ENCODE data around the gene HSPA1B.
"Not testable (repeated sequence)": the region's sequence is repeated elsewhere in the genome, so short reads cannot be mapped to it uniquely, and the experiment has no call there.

DNA sequence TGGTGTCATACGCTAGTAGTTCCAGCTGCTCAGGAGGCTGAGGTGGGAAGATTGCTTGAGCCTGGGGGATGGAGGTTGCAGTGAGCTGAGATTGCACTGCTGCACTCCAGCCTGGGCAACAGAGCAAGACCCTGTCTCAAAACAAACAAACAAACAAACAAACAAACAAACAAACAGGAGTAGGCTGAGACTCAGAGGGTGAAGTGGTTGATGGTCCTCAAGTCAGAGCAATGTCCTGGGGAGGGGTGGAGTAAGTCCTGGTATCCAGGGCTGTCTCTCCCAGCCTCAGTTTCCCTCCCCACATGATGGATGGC lies 41.1 kb downstream of the HSPA1B start:
- not testable (repeated sequence) for TF ChIP-seq BHLHE40 (IDR thresholded peaks at IDR 0.05; ENCODE audit: low read depth, low read length); MYC (IDR thresholded peaks at IDR 0.05; ENCODE audit: borderline replicate concordance, low read length); CEBPB (IDR thresholded peaks at IDR 0.05); RAD21 (conservative IDR thresholded peaks at IDR 0.05 in 1 of 2, IDR thresholded peaks at IDR 0.05 in 1 of 2); KDM1A (IDR thresholded peaks at IDR 0.05; ENCODE audit: low read depth); SMC3 (IDR thresholded peaks at IDR 0.05); CBX2 (IDR thresholded peaks at IDR 0.05; ENCODE audit: borderline replicate concordance, low read depth); POLR2AphosphoS2 (conservative IDR thresholded peaks at IDR 0.05; ENCODE audit: low read length); HDAC2 (IDR thresholded peaks at IDR 0.05)
- TF ChIP-seq, protein P1, sequence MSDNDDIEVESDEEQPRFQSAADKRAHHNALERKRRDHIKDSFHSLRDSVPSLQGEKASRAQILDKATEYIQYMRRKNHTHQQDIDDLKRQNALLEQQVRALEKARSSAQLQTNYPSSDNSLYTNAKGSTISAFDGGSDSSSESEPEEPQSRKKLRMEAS (IDR thresholded peaks at IDR 0.05) = not testable (repeated sequence)
- TF ChIP-seq, protein P2, sequence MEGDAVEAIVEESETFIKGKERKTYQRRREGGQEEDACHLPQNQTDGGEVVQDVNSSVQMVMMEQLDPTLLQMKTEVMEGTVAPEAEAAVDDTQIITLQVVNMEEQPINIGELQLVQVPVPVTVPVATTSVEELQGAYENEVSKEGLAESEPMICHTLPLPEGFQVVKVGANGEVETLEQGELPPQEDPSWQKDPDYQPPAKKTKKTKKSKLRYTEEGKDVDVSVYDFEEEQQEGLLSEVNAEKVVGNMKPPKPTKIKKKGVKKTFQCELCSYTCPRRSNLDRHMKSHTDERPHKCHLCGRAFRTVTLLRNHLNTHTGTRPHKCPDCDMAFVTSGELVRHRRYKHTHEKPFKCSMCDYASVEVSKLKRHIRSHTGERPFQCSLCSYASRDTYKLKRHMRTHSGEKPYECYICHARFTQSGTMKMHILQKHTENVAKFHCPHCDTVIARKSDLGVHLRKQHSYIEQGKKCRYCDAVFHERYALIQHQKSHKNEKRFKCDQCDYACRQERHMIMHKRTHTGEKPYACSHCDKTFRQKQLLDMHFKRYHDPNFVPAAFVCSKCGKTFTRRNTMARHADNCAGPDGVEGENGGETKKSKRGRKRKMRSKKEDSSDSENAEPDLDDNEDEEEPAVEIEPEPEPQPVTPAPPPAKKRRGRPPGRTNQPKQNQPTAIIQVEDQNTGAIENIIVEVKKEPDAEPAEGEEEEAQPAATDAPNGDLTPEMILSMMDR (IDR thresholded peaks at IDR 0.05) = not testable (repeated sequence)
- TF ChIP-seq, protein P3, sequence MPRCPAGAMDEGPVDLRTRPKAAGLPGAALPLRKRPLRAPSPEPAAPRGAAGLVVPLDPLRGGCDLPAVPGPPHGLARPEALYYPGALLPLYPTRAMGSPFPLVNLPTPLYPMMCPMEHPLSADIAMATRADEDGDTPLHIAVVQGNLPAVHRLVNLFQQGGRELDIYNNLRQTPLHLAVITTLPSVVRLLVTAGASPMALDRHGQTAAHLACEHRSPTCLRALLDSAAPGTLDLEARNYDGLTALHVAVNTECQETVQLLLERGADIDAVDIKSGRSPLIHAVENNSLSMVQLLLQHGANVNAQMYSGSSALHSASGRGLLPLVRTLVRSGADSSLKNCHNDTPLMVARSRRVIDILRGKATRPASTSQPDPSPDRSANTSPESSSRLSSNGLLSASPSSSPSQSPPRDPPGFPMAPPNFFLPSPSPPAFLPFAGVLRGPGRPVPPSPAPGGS (IDR thresholded peaks at IDR 0.05) = not testable (repeated sequence)

Data from A549 (cell line).